ENCODE measurements around the gene GALK2. TPM values are rescaled to one million over a fixed set of nuclear protein-coding genes. Genes with fewer than 3 reads are reported as not detected.

GALK2 gene
- total and polyA plus RNA-seq, 2 experiments from 2014 or later: 11.5 to 23.0 TPM

DNA sequence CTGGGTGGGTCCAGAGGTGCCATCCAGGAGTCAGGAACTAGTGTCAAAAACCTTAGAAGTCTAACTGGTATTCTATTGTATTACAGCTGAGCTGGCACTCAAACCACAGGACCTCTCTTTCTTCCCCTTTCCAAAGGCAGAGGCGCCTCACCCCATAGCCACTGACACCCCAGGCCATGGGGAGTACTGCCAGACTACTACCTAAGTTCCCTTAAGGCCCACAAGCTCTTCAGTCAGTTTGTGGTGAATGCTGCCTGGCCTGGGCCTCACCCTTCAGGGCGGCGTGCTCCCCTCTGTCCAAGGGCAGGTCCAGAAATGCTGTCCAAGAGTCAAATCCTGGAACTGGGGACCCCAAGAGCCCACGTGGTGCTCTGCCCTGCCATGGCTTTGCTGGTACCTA lies 209.9 kb downstream of the GALK2 start:
- peaks cover 1% of the 10 kb centered on the region for H3K27me3 Mint-ChIP-seq (ENCODE audit: insufficient read depth, low read depth, poor library complexity)
- Histone ChIP-seq H3K27ac (ENCODE audit: low read depth) (no peak overlapping the region), H3F3A (replicated peaks; ENCODE audit: low read depth) (no peaks in the 10 kb centered on the region), H2AFZ (no peak overlapping the region), H3K27me3 (ENCODE audit: insufficient read depth) (no peaks in the 10 kb centered on the region), H3K9me2 (ENCODE audit: insufficient read depth) (peaks cover 3% of the 10 kb centered on the region; the same call in 1 of the 2 replicates), H3K4me2 (no peak overlapping the region), H3K4me1 (ENCODE audit: insufficient read depth) (peaks cover 19% of the 10 kb centered on the region), H3K79me2 (replicated peaks; ENCODE audit: insufficient read depth) (no peaks in the 10 kb centered on the region), H3K4me3 (no peak overlapping the region), H4K20me1 (replicated peaks; ENCODE audit: insufficient read depth) (no peaks in the 10 kb centered on the region), H3K36me3 (ENCODE audit: insufficient read depth) (no peaks in the 10 kb centered on the region)
- H3K4me3 Mint-ChIP-seq: no peak overlapping the region
- H3K27ac Mint-ChIP-seq: no peak overlapping the region
- H3K9me3 Mint-ChIP-seq: no peaks in the 10 kb centered on the region
- DNase-seq (ENCODE audit: low spot score): peak; percentile 18
- TF ChIP-seq EZH2 (IDR thresholded peaks at IDR 0.05; ENCODE audit: low read depth, unreplicated experiment) (no peak), POLR2AphosphoS5 (IDR thresholded peaks at IDR 0.05; ENCODE audit: low read depth) (no peak), STAT1 (IDR thresholded peaks at IDR 0.05; ENCODE audit: unreplicated experiment) (no peak), ZNF114 (CRISPR knock-in tag; IDR thresholded peaks at IDR 0.05) (no peak), CREB1 (CRISPR knock-in tag; IDR thresholded peaks at IDR 0.05; ENCODE audit: low read depth) (no peak), JUNB (IDR thresholded peaks at IDR 0.05; ENCODE audit: unreplicated experiment) (no peak), EZH2phosphoT487 (IDR thresholded peaks at IDR 0.05; ENCODE audit: unreplicated experiment) (no peak), NANOG (IDR thresholded peaks at IDR 0.05; ENCODE audit: borderline replicate concordance) (no peak), ZNF331 (CRISPR knock-in tag; IDR thresholded peaks at IDR 0.05; ENCODE audit: low read depth) (no peak)
- TF ChIP-seq, protein P1, sequence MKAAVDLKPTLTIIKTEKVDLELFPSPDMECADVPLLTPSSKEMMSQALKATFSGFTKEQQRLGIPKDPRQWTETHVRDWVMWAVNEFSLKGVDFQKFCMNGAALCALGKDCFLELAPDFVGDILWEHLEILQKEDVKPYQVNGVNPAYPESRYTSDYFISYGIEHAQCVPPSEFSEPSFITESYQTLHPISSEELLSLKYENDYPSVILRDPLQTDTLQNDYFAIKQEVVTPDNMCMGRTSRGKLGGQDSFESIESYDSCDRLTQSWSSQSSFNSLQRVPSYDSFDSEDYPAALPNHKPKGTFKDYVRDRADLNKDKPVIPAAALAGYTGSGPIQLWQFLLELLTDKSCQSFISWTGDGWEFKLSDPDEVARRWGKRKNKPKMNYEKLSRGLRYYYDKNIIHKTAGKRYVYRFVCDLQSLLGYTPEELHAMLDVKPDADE (IDR thresholded peaks at IDR 0.05): no peak
- TF ChIP-seq, protein P2, sequence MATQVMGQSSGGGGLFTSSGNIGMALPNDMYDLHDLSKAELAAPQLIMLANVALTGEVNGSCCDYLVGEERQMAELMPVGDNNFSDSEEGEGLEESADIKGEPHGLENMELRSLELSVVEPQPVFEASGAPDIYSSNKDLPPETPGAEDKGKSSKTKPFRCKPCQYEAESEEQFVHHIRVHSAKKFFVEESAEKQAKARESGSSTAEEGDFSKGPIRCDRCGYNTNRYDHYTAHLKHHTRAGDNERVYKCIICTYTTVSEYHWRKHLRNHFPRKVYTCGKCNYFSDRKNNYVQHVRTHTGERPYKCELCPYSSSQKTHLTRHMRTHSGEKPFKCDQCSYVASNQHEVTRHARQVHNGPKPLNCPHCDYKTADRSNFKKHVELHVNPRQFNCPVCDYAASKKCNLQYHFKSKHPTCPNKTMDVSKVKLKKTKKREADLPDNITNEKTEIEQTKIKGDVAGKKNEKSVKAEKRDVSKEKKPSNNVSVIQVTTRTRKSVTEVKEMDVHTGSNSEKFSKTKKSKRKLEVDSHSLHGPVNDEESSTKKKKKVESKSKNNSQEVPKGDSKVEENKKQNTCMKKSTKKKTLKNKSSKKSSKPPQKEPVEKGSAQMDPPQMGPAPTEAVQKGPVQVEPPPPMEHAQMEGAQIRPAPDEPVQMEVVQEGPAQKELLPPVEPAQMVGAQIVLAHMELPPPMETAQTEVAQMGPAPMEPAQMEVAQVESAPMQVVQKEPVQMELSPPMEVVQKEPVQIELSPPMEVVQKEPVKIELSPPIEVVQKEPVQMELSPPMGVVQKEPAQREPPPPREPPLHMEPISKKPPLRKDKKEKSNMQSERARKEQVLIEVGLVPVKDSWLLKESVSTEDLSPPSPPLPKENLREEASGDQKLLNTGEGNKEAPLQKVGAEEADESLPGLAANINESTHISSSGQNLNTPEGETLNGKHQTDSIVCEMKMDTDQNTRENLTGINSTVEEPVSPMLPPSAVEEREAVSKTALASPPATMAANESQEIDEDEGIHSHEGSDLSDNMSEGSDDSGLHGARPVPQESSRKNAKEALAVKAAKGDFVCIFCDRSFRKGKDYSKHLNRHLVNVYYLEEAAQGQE (IDR thresholded peaks at IDR 0.05; ENCODE audit: unreplicated experiment): no peak
- TF ChIP-seq, protein P3, sequence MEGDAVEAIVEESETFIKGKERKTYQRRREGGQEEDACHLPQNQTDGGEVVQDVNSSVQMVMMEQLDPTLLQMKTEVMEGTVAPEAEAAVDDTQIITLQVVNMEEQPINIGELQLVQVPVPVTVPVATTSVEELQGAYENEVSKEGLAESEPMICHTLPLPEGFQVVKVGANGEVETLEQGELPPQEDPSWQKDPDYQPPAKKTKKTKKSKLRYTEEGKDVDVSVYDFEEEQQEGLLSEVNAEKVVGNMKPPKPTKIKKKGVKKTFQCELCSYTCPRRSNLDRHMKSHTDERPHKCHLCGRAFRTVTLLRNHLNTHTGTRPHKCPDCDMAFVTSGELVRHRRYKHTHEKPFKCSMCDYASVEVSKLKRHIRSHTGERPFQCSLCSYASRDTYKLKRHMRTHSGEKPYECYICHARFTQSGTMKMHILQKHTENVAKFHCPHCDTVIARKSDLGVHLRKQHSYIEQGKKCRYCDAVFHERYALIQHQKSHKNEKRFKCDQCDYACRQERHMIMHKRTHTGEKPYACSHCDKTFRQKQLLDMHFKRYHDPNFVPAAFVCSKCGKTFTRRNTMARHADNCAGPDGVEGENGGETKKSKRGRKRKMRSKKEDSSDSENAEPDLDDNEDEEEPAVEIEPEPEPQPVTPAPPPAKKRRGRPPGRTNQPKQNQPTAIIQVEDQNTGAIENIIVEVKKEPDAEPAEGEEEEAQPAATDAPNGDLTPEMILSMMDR (conservative IDR thresholded peaks at IDR 0.05; ENCODE audit: low read depth in 2 of 2): no peak
- TF ChIP-seq, protein P4, sequence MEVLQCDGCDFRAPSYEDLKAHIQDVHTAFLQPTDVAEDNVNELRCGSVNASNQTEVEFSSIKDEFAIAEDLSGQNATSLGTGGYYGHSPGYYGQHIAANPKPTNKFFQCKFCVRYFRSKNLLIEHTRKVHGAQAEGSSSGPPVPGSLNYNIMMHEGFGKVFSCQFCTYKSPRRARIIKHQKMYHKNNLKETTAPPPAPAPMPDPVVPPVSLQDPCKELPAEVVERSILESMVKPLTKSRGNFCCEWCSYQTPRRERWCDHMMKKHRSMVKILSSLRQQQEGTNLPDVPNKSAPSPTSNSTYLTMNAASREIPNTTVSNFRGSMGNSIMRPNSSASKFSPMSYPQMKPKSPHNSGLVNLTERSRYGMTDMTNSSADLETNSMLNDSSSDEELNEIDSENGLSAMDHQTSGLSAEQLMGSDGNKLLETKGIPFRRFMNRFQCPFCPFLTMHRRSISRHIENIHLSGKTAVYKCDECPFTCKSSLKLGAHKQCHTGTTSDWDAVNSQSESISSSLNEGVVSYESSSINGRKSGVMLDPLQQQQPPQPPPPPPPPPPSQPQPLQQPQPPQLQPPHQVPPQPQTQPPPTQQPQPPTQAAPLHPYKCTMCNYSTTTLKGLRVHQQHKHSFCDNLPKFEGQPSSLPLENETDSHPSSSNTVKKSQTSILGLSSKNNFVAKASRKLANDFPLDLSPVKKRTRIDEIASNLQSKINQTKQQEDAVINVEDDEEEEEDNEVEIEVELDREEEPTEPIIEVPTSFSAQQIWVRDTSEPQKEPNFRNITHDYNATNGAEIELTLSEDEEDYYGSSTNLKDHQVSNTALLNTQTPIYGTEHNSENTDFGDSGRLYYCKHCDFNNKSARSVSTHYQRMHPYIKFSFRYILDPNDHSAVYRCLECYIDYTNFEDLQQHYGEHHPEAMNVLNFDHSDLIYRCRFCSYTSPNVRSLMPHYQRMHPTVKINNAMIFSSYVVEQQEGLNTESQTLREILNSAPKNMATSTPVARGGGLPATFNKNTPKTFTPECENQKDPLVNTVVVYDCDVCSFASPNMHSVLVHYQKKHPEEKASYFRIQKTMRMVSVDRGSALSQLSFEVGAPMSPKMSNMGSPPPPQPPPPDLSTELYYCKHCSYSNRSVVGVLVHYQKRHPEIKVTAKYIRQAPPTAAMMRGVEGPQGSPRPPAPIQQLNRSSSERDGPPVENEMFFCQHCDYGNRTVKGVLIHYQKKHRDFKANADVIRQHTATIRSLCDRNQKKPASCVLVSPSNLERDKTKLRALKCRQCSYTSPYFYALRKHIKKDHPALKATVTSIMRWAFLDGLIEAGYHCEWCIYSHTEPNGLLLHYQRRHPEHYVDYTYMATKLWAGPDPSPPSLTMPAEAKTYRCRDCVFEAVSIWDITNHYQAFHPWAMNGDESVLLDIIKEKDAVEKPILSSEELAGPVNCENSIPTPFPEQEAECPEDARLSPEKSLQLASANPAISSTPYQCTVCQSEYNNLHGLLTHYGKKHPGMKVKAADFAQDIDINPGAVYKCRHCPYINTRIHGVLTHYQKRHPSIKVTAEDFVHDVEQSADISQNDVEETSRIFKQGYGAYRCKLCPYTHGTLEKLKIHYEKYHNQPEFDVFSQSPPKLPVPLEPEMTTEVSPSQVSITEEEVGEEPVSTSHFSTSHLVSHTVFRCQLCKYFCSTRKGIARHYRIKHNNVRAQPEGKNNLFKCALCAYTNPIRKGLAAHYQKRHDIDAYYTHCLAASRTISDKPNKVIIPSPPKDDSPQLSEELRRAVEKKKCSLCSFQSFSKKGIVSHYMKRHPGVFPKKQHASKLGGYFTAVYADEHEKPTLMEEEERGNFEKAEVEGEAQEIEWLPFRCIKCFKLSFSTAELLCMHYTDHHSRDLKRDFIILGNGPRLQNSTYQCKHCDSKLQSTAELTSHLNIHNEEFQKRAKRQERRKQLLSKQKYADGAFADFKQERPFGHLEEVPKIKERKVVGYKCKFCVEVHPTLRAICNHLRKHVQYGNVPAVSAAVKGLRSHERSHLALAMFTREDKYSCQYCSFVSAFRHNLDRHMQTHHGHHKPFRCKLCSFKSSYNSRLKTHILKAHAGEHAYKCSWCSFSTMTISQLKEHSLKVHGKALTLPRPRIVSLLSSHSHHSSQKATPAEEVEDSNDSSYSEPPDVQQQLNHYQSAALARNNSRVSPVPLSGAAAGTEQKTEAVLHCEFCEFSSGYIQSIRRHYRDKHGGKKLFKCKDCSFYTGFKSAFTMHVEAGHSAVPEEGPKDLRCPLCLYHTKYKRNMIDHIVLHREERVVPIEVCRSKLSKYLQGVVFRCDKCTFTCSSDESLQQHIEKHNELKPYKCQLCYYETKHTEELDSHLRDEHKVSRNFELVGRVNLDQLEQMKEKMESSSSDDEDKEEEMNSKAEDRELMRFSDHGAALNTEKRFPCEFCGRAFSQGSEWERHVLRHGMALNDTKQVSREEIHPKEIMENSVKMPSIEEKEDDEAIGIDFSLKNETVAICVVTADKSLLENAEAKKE (CRISPR knock-in tag; IDR thresholded peaks at IDR 0.05): no peak
- no peaks in the 10 kb centered on the region for H3K36me3 Mint-ChIP-seq (ENCODE audit: low read depth)
- peaks cover 21% of the 10 kb centered on the region for H3K4me1 Mint-ChIP-seq
- ATAC-seq: peak; percentile 68
